Islet precursor cell (in vitro differentiated cells): ENCODE results near the gene SYNPR.

Source experiments
- DNase-seq: peaks from one replicate; pipeline ENCODE4 v3.0.0-alpha.2; 2018

Gene SYNPR

DNA sequence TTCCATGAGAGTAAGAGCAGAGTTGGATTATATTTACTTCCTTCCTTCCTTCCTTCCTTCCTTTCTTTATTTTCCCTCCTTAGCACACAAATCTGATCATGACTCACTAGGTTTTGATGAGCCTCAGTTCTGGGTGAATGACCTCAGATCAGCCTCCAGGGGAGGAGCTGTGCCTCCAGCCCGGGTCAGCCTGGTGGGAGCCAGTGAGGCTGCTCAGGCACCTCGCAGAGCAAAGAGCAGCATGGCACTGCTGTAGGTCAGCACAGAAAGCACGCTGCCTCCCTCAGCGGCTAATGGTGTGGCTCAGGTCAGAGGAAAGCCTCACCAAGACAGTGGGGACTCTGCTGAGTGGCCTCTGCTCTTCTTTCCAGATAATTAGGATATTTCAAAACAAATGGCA, 108.5 kb downstream of the SYNPR start:
- DNase-seq, result peak; percentile 81

DNA sequence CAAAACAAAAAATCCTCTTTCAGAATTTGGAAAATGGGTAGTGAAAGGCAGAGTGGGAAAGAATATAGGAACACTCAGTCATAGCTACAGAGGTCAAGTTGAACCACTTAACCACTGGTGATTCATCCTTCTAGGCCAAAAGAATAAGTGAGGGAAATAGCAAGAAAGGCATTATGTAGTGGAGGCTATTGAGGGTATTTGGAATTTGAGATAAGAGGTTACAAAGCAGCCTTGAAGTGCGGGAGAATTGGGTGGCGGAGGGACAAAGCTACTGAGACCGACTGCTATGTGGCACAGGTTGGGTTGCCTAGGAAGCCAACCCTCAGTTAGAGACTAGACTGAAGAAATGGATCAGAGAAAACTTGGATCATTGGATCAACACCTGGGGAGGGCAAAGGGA, 109.5 kb downstream of the SYNPR start:
- peak; percentile 63 for DNase-seq

DNA sequence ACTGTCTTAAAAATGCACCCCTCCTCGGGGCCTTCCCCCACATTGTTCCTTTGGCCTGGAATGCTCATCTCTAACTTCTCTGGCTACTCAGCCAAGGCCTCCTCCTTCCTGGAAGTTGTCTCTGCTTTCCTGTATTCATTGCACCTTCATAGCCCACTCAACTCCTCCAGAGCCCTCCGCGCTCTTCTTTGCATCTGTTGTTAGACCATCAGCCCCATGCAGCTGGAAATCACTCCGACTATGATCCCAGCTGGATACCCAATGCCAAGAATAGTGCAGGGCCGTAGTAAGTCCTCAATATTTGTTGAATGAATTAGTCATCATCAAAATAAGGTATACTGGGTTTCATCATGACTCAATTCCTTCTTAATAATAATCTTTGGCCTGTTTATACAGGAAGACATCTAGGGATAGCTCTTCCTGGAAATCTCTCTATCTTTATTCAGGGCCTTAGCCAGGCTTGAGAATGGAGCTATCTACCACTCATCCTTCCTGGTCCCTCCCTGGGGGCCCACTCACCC, 112.7 kb downstream of the SYNPR start:
- no peak for DNase-seq

DNA sequence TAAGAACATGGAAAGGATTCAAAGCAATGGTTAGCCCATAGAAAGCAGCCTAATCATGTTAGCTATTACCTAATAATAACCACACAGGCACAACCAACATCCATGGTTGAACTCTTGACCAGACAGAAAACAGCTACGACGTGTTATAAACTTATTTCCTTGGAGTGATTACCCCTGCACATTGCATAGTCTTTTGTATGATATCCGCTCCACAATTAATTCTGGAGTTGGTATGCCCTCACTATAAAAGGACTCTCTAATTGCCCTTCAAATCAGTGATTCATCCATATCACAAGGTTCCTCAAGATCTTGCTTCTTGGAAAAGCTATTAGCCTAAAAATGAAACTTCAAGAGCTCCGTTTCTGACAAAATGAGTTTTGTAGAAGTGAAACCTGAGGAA, 117.9 kb downstream of the SYNPR start:
- no peak for DNase-seq

DNA sequence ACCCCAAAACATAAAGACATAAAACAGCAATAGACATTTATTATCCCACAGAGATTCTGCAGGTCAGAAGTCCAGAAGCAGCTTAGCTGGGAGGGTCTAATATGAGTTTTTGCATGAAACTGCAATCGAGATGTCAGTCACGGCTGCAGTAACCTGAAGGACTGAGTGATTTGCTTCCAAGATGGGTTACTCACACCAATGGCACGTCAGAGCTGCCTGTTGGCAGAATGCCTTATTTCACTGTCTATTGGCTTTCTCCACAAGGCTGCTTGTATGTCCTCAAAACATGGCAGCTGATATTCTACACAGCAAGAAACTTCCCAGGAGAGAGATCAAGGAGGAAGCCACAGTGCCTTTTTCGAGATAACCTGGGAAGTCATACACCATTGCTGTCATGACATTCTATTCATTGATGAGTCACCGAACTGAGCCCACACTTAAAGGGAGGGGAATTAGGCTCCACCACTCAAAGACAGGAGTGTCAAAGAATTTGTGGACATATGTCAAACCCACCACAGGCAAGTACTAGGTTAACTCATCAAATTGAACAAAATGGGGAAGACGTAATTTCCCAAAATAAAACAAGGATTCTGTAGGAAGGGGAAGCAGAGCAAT, 122.2 kb downstream of the SYNPR start:
- no peak for DNase-seq

DNA sequence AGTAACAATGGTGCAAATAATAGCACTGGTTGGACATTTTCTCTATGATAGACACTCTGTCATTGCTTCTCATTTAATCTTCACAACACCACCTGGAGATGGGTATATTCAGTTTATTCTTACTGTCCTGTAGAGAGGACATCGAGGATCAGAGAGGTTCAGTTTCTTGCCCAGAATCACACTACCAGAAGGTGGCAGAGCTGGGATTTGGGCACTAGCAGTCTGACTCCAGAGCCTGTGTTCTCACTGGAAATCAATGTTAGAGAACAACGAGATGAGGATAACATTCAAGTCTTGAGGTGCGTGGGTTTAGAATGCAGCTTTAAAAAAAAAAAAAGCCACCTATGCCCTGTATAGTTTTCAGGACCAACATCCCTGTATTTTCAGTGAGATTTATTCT, 127.8 kb downstream of the SYNPR start:
- no peak for DNase-seq

DNA sequence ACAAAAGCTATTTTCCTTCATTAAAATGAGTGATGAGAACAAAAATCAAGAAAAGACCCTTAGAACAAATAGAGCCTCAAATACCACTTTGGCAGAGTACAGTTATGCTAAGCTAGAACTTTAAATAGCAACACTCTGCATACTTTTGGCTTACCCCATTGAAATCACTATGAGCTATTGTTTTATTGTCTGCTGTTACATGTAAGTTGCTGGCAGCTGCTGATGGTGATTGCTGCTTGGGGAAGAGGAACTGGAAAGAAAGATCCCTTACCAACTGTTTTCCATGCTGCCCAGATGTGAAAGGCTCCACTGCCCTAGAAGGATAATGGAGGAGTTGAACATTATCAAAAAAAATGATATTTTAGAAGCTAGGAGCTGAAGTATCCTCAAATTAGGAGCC, 135.4 kb downstream of the SYNPR start:
- DNase-seq, result no peak

DNA sequence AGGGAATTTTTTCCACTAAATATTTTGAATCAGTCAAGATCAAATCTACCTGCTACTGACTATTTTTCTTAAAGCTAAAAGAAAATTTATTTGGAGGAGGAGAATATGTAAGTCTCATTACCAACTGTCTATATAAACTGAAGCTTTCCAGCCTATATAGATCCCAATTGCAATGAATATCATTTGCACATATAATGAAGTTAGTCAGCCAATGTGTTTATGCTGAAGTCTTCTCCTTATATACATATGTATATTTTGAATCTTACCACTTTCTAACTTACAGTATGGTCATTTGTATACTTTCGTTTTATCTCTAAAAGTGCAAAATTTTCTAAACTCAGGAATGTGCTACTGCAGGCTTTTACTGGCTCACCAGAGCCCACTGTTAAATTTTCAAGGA, 136.5 kb downstream of the SYNPR start:
- DNase-seq, result no peak

DNA sequence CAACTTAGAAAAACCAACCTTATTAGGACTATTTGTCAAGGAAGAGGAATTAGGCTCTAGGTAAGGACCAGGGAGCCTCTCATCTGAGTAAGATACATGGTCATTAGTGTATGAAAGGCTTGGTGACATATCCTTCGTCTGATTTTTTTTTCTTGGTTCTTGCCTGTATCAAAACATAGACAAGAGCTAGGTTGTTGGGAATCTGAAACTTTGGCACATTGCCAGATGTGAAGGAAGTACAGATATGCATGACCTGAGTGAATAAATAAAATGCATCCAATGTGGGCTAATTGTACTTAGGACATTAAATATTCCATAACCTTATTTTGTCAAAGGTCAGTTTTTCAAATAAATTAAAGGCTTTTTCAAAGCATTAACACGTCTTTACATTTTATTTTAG, 151.8 kb downstream of the SYNPR start:
- DNase-seq, result no peak

DNA sequence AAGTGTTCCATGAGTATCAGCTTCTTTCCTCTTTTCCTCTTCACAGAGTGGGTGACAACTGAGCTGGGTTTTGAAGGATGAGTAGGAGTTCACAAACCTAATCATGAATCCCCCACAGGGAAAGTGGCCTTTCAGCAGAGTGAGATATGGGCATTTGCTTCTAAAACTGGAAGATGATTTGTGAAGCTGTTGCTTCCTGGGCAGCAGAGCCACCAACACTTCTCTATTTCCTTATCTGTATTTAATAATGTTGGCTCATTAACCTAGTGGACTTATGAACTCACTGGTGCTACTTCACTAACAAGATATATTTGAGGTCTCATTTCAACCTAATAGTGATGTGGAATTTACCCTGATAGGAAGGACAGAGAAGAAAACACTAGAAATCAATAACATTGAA, 152.8 kb downstream of the SYNPR start:
- DNase-seq, result no peak

DNA sequence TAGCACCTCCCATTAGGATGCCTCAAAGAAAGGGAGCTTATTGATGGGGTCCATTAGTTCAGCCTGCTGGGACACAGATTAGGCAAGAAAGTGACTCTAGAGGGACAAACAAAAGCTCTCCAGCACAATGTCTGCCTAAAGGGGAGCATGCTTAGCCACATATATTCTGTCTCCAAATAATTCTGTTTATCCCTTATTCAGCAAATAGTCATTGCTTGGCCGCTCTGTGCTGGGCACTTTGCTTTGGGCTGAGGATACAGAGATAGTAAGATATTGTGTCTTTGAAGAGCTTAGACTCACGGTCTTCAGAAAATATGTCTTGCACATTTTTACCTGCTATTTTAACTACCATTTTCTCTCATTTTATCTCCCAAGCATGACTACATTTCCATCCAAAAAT, 159.8 kb downstream of the SYNPR start:
- no peak for DNase-seq

DNA sequence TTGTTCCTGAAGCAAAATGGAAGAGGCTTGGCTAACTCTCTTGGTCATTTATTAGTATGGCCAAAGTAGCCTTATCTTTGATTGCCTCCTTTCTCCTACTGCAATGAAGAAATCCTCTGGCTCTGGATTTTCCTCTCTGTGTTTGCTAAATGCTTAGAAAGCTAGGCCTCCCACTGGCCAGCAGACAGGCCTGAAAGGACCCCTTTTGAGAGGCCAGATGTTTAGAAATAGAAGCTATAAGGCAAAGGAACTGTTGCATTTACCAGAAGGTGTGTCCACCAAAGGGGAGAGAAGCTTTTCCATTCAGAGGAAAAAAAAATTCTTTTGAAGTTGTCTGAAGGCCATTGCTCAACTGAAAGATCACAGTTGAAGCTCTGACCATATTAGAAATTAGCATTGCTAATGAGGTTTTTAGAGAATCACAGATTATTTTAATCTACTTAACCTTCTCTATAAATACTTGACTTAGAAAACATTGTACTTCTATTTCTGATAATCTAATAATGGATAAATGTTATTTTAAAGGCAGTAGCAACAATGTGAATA, 160.8 kb downstream of the SYNPR start:
- DNase-seq, result no peak

DNA sequence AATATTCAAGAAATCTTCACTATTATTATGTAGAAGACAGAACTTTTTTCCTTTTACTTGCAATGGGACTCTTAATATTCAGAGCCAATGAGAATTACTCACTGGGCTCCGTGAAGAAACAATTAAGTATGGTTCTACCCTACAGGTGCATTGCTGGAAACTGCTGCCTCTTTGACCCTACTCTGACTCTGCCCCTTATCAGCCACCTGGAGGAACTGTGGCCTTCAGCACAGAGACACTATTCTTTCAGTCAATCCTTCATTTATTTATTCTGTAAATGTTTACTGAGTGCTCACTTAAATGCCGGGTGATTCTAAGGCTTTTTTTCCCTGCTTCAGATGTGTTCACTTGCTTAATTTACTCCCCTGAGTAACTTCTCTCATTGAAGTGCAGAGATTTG, 163.2 kb downstream of the SYNPR start:
- no peak for DNase-seq

DNA sequence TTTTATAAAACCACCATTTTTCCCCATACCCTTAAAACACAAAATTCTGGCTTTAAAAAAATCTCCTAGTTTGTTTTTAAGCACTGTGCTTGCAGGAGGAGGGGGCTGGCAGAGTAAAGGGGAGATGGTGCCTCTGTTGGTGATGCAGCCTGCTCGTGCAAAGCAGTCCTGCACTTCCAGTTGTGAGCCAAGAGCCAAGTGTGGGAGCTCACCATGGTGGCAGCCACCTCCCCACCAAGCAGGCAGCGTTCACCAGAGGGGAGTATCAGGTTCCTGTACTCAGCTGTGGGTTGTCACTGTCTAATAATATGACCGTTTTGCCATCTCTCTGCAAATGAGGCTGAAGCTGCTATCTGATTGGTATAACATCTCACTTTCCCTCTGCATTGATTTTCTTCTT, 164.8 kb downstream of the SYNPR start:
- DNase-seq, result no peak

DNA sequence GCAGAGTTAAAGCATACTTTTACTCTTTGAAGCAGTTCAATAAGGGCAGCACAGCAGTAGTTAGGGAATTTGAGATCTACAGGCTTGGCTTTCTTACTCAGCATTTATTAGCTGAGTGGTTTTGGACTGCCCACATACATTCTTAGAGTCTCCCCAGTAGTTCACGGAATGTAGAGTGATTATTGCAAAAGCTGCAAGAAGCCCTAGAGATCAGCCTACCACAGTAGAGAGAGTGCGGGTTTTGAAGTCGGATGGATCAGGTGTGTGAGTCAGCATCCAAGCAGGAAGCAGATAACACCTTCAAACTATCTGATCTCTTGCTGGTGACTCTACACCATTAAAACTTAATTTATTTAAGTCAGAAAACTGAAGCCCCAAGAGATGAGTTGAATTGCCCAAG, 171.9 kb downstream of the SYNPR start:
- DNase-seq, result peak; percentile 61

DNA sequence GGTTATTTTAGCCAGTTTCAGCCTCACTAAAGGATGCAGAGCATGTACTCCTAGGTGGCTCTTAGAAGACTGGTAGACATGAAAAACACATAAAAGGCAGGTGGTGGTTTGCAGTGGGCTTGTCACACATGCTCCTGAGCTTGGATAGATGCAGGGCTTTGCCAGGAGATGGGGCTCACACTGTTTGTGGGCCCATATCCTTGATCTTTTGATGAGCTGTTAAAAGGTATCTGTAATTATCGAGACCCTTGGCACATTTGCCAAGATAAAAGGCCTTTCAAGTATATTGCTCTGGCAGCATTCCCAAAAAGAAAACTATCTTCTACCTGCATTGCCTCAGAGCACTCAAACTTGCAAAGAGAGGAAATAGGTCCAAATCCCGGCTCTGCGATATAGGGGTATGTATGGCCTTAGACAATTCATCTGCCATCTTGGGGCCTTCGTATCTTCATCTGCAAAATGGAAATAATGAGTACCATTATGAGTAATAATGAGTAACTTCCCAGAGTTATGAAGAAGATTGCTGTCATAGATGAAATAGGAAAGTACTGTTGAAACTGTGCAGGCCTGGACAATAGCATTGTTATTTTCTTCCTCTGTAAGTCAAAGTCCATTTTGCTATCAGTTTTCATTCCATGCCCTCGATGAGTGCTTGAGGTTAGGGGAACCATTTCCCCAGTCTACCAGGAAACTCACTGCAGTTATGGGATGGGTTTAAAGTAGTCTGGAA, 172.7 kb downstream of the SYNPR start:
- DNase-seq, result no peak

DNA sequence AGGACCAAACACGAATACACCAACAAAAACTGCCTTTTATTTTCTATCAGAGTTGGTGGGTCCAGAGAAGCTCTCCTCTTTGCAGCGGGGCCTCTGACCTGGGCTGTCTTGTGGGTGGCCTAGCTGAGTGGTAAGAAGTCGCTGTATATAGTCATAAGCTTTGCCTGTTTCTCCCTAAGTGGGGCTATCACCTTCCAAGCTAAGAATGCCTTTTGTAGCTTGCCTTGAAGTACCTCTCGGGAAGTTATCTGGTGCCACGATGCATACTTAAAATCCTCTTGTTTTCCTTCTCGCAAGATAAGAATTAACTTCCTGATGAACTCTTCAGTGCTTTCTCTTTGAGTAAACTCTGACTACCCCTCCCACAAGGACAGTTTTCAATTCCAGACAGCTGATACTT, 178.8 kb downstream of the SYNPR start:
- no peak for DNase-seq

DNA sequence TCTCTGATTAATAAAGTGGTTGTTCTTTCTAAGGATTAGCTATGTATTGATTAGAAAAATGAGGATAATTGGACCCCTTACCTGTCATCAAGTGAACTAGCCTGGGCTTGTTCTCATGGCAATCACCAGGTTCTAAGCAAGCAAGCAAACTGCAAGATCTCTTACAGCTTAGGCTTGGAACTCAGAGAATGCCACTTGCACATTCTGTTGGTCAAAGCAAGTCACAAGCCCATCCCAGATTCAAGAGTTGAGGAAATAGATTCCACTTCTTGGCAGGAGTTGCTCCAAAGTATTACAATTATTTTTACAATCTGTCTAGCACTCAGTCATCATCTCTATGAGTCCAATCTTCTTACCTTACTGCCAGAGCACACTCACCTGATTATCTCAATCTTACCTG, 180.3 kb downstream of the SYNPR start:
- no peak for DNase-seq

DNA sequence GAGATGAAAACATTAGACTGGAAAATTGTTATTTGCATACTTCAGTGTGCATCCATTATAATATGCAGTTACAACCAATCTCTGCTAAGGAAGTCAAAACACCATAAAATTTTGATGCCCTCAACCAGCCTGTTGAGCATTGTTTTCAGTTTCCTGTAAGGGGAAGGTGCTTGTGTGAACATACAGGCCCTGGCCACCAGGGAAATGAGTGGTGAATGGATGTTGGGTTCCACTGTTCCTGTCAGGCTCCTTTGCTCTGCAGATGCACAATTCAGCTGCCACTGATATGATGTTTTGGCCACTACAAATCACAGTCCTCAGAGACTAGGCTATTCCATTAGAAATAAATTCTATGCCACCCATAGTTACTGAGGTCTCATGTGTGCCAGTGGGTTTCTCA, 184.6 kb downstream of the SYNPR start:
- DNase-seq, result no peak

DNA sequence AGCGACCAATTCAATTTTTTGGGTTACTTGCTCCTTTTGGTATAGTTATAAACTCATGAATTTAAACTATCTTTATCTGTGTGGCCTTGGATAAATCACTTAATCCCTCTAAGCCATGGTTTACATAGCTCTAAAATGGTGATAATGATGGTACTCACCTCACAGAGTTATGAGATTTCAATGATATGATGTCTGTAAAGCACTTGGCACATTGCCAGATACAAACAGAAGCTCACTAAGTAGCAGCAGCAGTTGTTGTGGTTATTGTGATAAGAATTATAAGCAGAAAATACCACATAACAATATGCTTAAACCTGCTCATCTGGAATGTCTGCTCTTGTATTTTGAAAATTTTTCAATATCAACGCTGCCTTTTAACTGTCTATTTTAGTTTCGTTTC, 189.3 kb downstream of the SYNPR start:
- no peak for DNase-seq

DNA sequence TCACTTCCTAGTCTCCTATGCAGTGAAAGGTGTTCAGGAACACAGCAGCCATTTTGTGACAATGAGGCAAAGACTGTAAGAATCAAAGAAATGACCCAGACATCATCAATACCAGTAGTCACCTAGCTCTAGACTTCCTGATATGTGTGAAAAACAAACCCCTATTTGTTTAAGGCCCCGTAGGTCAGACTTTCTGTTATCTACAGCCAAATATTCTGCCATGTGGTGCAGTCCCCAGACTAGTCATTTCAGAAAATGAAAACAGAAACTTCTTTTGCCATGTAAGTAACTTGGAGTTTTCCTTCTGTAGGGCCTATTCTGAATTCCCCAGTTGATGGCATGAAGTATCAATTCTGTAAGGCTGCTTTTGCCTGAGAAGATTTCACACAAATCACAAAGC, 192.6 kb downstream of the SYNPR start:
- DNase-seq, result no peak

DNA sequence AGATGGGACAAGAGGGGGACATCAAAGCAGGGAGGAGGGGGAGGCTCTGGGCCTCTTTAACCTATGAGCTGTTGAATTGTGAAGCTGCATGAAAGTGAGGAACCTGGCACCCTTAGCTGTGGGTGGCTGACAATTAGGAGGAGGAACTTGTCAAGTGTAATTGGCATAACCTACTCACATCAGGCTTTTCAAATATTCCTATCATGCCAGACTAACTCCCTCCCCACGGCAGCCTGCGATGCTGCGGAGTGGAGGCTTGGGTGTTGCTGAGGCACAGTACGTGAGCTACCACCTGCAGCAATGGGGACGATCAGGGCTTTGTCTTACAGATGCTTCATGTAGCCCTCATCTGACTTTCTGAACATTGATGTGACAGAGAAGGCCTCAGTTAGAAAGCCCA, 193.7 kb downstream of the SYNPR start:
- DNase-seq, result no peak

DNA sequence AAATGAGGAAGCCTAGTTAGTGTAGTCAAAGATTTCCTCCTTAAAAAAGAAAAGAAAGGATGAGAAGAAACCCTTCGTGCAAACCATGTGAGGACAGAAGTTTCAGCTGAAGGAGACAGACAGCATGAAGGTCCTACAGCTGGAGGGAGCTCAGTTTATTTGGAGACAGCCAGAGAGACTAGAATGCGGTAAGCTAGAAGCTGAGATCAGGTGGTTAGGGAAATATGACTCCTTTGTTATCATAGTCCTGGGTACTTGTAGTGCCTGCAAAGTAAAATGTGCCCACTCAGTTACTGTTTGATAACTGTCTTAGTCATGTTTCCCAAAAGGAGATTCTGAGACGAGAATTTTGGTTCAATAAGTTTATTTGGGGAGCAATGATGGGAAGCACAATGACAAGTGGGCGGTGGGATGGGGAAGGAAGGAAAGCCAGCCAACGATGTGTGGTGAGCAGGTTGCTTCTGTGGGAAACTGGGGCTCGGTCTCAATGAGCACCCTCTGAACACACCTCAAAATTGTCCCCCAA, 195.6 kb downstream of the SYNPR start:
- no peak for DNase-seq

DNA sequence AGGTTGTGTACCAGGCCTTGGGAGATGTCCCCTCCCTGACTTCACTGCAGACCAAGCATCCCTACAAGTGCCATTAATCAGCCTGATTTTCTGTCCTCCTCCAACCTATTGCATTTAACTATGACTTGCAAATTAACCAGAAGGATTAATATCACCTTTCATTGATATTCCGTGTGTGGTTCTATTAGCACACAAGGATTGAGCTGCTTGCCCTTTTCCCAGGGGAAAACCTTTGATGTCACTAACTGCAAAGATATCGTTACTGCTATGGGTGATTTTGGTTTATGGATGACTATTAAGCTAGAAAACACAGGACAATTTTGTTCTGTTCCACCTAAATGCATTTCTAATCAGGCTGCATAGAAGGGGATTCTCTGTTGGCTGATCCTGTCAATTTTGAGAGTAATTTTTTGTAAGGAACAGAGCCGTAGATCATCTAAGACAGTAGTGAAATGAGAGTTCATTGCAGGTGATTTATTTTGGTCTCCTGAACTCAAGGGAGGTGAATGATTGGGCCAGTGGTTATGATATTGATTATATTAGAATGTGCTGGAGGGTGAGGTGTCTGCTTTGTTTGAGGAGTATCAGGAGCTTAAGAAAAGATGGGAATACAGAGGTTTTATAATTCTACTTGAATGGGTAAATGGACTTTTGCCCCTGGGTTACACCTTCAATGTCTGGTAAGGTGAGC, 196.9 kb downstream of the SYNPR start:
- no peak for DNase-seq
